Measurements from ENCODE around the gene GBX1.

Gene GBX1

DNA sequence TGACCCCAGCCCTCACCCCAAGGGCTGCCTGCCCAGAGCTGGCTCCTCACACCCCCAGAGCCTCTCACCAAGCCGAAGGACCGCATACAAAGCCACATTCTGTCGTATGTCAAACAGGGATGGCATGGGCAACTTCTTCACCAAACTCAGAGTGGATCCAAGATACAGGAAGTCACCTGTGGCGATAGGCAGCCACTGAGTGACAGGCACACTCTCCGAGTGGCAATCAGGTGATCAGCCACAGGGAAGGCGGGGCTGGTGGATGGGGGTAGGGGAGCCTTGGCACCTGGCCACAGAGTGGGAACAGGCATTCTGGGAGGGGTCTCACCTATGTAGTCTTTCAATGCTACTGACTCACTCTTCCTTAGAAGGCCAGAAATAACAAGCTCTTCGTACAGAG, 26.7 kb upstream of the GBX1 start:
- DNase-seq (ENCODE audit: low spot score): no peak

DNA sequence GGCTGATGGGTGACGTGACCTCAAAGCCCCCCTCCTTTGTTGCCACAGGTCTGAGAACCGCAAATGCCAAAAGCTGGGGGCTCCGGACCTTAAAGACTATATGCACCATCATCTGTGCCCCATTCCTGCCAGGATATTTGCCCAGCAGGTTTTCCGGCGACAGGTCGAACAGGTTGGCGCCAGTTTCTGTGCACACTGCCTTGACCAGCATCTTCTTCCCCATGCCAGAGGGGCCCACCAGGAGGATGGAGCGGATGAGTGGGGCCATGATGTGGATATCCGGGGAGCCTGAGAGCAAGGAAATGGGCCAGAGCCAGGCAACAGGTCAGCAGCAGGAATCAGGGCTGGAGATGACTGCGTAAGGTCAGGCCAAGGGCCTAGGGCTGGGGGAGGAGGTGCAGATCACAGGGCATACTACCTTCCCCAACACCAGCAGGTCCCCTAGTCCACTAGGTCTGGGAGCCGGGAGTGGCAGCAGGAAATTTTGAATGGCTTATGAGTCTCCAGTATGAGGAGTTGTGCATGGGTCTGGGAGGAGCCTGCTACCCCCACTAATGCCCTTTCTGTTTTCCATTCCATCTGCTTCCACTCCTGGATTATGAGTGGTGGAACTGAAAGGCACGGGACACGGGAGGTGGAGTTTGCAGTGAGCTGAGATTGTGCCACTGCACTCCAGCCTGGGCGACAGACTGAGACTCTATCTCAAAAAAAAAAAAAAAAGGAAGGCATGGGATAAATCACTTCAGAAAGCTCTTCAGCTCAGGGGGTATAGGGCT, 25.9 kb upstream of the GBX1 start:
- DNase-seq (ENCODE audit: low spot score): no peak

DNA sequence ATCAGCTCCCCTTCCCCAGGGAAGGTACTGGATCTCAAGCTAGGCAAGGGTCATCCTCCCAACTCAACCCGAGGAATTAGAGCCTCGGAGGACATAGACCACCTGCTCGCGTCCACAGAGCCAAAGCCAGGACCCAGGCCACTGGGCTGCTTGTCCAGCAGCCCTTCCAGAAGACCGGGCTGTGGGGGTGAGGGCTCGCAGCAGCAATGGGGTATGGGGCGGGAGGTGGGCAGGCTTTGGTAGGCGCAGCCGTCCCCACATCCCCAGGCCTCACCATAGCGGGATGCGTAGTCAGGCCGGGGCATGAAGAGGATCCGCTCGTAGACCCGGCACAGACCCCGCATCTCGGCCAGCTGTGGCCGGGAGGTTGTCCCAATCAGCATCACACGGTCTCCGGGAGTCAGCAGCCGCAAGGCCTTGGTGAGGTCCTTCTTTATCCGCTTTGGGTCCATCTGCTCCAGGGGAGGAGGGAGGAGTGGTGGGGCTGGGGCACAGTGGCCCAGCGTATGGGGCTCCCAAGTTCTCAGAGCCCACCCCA, 24.6 kb upstream of the GBX1 start:
- no peak for DNase-seq (ENCODE audit: low spot score)

DNA sequence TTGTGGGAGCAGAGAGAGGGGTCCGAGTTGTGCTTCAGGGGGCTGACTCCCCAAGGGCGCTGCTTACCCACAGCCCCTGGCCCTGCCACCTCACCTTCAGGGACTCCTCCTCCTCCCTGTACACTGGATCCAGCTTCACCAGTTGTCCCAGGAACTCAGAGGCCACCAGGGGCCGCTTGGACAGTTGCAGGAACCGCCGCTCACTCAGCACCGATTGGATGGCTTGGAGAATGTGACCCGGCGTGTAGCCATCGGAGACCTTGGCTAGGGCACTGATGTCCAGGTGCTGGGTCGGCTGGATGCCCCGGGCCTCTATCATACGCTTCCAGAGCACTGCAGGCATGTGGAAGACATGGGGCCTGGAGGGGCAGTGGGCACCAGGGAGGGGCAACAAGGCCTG, 24.1 kb upstream of the GBX1 start:
- DNase-seq (ENCODE audit: low spot score): no peak

DNA sequence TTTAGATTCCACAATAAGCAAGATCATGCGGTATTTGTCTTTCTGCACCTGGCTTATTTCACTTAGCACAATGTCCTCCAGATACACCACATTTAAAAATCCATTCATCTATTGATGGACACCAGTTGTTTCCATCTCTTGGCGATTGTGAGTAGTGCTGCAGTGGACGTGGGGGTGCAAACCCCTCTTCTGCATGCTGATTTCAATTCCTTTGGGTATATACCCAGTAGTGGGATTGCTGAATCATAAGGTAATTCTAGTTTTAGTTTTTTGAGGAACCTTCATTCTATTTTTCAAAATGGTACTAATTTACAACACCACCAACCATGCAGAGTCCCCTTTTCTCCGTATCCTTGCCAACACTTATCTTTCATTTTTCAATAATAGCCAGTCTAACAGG, 21.5 kb upstream of the GBX1 start:
- DNase-seq (ENCODE audit: low spot score): no peak

DNA sequence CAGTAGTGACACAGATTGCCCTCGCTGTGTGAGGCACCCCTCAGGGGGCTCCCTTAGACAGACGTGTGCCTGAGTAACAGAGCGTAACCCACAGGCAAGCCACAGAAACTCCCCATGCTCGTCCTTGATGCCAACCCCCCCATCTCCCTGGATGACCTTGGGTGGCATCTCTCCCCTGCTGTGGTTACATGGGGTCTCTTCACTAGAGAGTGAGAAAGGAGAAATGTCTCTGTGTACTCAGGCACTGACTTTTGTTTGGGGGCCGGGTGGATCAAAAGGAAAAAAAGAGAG, 20.7 kb upstream of the GBX1 start:
- no peak for DNase-seq (ENCODE audit: low spot score)

DNA sequence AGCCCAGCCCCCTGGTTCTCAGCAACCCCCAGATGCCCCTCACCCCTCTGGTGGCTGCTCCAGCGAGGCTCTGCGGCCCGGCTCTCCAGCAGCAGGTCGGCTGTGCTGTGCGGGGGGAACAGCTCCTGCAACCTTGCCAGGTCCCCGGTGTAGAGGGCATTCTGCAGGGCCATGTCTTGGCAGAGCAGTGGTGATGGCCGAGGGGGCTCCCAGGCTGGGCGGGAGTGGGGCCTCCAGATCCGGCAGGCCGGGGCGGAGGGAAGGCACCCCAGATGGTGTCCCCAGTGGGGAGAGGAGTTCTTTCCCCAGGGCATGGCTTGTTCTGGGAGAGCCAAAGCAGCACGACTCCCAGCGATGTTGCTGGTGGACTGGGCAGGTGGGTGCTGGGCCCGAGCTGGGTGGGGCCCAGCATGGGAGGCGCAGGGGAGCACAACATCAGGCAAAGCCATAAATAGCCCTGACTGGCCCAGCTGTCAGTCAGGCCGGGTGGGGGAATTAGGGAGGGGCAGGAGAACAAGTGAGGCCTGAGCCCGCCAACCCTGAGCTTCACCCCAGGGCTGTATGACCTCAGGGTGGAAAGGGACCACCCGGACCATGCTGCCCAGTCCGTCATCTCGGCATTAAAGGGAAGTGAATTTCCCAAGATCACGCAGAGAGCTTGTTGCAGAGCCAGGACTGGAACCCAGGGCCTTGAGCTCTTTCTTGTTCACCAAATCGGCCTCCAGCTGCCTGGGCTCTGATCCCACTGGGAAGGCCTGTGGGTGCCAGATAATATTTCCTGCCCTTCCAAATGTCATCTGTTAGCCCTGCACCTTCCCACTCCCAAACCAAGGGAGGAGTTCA, 20.1 kb upstream of the GBX1 start:
- no peak for DNase-seq (ENCODE audit: low spot score)

DNA sequence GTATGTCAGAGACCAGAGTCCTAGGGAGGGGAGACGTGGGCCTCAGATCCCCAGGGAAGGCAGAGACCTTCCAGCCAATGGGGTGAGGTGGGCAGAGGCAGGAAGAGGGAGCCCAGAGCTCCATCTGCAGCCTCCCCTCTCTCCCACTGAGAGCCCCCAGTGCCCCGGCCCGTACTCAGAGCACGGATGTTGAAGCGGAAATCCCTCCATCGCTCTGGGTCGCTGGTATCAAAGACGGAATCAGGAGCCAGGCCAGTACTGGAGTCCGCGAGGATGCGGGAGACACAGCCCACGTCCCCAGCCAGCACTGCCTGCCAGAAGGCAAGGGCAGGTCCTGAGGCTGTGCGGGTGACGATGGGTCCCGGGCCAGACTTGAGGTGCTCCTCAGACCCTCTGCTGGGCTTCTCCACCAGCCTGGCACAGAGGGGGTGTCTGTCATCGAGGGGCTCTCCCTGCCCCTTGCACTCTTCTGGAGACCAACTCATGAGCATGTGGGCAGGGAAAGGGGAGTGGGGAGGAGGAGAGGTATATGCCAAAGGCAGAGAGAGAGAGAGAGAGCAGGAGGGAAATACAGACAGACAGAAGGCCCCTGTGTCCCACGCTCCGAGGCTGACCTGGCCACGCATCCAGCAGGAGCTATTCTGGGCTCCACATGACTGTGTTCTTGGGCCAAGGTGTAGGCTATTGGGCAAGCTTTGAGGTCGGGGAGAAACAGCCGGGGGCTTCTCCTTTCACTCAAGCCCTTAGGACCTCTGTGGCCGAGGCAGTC, 19.3 kb upstream of the GBX1 start, which contains the start of gene ASB10:
Gene ASB10, minus strand, starts transcription at position 611 of the 769 bp plus-strand sequence. Its CDS starts 120 bp downstream, at position 491.
- peak; percentile 69 for DNase-seq (ENCODE audit: low spot score)

DNA sequence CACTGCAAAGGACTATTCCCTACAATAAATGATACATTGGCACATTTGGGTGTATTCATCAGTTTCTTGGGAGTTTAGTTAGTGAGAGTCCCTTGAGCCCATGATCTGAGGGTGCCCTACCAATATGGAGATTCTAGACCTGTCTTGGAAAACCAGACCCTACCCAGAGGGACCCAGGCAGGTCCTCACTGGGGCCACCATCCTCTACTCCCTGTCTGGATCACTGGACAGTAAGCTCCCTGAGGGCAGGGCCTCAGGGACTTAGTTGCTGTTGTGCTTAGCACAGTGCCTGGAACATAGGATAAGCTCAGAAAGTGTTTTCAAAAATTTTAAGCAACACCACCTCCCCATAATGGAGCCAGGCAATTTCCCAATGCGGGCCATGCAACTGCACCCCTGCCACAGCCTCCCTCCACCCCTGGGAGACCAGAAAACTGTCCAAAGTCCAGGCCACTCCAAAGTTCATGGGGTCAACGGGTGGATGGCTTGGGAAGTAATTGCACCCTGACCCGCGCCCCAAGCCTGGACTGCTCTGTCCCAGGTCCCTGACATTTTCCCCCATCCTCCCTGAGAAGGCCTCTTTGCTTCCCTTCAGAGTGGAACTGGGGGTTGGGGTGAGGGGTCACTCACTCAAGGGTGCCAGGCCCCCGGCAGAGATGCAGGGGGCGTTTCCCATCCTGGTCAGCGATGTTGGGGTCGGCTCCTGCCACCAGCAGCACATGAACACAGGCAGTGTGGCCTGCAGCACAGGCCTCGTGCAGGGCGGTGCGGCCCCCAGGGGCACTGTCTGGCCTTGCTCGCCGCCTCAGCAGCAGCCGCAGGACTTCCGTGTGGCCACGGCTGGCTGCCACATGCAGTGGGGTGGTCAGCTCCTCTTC, 18.5 kb upstream of the GBX1 start:
- DNase-seq (ENCODE audit: low spot score): no peak

DNA sequence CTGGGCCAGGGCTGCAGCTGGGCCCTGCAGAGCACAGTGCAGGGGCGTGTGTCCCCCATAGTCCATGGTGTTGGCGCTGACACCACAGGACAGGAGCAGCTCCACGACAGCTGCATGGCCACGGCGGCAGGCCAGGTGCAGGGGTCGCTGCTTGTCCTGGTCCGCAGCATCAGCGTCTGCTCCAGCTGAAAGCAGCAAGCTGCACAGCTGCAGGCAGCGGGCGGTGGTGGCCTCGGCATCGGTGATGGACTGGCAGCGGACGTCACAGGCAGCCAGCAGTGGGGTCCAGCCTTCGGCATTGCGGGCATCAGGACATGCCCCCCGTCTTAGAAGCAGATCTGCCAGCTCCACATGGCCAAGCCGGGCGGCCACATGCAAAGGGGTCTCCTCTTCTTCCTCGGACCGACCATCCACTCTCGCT, 13.5 kb upstream of the GBX1 start:
- DNase-seq (ENCODE audit: low spot score): peak; percentile 45

DNA sequence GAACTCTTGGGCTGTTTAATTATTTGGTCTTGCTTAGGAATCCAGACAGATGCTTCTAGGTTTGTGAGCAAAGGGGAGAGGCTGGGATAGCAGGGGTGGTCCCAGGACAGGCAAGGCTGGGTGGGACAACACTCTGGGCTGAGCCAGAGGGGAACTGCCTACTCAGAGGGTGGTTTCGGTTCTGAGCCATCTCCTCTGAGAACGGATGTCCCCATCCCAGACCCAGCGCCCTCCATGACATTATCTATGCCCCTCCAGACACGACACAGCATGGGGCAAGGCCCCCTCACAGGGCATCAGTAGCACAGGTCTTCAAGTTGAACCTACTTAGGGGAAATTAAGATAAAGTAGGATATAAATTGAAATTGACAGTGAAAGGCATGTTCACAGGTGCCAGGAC, 12.5 kb upstream of the GBX1 start:
- DNase-seq (ENCODE audit: low spot score): no peak

DNA sequence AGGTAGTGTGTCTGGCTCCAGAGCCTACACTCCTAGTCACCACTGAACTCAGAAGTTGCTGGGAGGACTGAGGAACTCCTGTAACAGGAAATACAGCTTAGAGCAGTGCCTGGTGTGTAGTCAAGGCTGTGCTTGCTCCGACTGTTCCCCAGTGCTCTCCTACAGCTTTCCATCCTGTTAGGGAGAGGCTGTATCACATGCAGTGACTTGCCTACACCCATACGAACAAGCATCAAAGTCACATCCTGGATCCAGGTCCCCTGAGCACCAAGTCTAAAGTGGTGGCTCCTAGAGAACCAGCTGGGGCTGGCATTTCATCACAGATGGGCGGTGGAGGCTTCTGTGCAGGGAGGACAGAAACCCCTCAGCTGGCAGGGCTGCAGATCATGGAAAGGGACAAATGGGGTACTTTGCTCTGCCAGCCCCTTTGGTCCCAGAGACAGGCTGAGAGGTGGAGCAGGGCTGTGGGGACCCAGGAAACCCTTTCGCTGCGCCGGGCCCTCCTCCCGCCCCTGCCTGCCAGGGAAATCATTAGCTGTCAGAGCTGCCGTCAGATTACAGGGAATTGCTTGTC, 11.9 kb upstream of the GBX1 start:
- no peak for DNase-seq (ENCODE audit: low spot score)

DNA sequence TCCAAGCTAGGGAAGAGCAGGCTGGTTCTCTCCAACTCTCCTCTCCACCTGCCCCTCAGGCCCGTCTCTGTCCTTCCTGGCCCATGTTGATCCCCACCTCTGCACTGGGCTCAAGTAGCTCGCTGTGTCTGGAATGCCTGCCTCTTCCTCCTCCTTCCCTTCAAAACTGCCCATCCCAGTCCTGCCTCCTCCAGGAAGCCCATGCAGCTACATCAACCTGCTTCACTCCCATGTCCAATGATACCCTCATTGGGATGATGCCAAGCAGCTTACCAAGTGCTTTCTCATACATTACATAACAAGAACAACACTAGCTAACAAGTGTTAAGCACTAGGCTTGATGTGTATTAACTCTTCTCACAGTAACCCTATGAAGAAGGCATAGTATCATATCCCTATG, 11.3 kb upstream of the GBX1 start:
- DNase-seq (ENCODE audit: low spot score): no peak

DNA sequence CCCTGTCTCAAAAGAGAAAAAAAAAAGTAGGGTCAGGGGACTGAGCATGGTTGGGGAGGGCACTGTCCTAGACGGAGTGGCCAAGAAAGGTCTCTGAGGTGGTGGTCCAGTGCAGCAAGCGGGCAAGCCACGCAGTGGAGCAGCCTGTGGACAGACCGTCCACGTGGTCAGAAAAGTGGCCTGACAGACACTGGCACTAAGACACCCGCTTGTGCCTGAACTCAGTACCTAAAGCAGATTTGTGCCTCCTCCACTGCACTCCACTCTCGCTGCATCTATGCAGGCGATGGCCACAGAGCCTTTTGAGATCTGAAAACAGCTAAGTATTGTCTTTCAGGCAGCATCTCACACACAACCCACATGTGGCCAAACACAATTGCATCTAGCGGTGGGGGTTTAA, 10.7 kb upstream of the GBX1 start:
- no peak for DNase-seq (ENCODE audit: low spot score)

DNA sequence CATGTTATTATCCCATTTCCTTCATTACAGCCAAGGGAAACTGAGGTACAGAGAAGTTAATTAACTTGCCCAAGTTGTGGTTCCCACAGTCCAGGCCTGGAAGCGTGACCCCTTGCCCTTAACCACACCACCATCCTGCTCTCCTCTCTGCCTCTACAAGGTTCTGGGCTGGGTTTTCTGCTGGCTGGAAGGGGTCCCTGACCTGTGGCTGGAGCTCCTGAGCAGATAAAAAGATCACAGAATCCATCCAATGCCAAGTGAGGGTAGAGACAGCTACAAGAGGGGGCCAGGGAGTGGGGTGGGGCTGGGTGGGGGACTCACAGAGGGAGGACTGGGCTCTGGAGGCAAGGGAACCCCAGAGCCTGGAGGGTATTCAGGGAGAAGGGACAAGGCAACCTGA, 9.8 kb upstream of the GBX1 start:
- no peak for DNase-seq (ENCODE audit: low spot score)

DNA sequence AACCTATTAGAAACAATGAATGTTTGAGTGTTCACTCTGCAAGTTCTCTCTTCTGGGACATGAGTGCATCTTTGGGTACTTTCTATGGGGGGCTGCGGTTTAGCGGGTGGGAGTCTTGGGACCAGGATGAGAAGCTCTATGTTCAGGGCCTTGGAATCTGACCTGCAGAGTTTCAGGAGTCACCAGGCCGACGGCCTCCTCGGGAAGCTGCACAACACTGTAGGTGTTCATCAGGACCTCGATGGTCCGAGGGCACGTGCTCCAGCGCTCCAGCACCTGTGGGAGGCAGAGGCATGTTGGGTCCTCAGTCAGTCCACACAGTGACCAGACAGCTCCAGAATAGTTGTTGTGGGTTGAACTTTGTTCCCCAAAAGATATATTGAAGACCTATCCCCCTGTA, 8.9 kb upstream of the GBX1 start:
- no peak for DNase-seq (ENCODE audit: low spot score)

DNA sequence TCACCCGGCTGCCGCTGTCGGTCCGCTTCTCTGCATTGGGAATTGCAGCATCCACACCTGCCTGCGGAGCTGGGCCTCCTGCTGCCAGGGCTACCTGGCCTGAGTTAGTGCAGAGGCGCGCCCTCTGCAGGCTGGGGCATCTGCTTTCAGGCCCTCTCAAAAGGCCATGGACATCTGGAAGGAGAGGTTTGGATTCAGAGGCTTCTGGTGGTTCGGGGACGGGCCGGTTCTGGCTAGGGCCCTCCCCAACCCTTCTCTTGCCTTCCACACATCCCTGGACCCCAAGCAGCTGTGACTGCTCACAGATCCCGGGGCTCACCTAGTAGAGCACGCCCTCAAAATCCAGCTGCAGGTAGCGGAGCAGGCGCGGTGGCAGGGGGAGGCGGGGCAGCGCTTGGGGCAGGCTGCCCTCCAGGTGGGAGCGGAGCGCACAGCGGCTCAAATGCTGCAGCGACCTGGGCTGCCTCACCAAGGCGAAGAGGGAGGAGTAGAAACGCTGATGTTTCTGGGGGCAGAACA, 8.4 kb upstream of the GBX1 start:
- DNase-seq (ENCODE audit: low spot score): no peak

DNA sequence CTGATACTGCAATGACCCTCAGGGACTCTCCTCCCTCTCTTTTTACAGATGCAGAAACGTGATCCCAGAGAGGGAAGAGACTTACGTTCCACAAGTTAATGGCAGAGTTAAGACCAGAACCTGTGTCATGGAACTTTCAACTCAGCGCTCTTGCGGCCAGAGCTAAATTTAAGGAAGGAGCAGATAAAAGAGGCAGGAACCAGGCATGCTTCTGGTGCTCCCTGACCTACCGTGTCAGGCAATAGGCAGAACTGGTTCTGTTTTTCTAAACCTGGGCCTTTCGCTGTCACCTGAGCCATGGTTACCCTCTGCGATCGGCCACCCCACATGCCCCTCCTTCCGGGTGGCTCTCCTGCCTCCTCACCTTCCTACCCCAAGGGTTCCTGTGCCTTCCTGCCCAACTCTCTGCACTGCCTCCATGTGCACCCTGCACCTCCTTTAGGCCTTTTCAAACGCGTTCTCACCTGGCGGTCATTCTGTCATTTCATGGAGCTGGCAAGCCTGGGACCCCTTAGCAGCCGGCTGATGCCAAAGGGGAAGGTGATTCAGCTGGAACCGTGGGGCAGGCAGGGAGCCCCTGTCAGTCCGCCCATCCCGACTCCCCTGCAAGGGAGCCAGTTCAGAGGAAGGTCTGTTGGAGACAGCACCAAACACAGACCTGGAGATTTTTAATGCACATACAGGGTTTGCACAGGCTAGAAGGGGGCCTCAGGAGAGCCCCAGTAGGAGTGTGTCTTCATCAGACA, 7.7 kb upstream of the GBX1 start:
- DNase-seq (ENCODE audit: low spot score): no peak

DNA sequence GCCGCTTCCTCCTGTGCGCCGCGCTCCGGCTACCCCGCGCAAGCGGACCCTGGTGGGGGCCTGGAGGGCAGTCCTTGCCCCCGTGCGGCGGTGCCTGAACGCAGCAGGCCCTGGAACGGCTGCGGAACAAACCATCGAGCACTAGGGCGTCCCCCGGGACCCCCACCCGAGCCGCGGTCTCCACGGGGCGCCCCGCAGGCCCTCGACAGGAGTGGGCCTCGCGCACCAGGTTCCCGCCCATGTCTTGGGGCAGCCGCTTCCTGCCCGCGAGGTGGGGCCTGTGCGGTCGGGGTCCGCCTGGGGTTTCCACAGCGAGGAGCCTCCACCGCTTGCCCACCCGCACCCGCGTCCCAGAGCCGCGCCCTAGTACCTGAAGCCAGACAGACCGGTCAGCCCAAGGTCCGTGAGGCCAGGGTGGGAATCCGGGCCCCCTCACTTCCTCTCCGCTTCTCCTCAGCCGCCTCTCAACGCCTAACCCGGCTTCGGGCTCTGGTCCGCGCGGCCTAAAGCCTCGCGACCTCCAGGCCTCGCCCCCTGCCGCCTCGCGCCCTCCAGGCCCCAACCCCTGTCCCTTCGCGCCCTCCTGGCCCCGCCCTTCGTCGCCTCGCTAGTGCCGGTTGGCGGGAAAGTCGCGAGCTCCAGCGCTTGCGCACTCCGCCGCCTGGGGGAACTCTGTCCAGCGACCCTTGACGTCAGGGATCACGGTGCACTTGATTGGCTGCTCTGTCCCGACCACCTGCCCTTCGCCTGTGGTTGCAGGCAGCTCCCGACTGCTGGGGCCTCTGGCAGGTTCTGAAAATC, 7.0 kb upstream of the GBX1 start:
- DNase-seq (ENCODE audit: low spot score): no peak

Measured in SK-N-DZ (cell line).